ENCODE results near the gene THAP3.
"Not testable (repeated sequence)": the region's sequence is repeated elsewhere in the genome, so short reads cannot be mapped to it uniquely, and the experiment has no call there.

The THAP3 gene

GRCh38 chr1:6635910-6636760 is 11.5 kb downstream of the THAP3 start:
- DNase-seq, result no peak

- DNase-seq, result not testable (repeated sequence)
Observed at GRCh38 chr1:6636778-6637177, 12.1 kb downstream of the THAP3 start.

GRCh38 chr1:6637770-6638169 is 13.1 kb downstream of the THAP3 start:
- no peak for DNase-seq

GRCh38 chr1:6638226-6638625 is 13.6 kb downstream of the THAP3 start:
- no peak for DNase-seq

- not testable (repeated sequence) for DNase-seq
Observed at GRCh38 chr1:6640867-6641266, 16.2 kb downstream of the THAP3 start.

GRCh38 chr1:6645018-6645417 is 20.4 kb downstream of the THAP3 start:
- DNase-seq, result no peak

- DNase-seq, result peak in 1 of 2 experiments; percentile 56
Observed at GRCh38 chr1:6646499-6647148, 22.0 kb downstream of the THAP3 start.

GRCh38 chr1:6648556-6648955 is 23.9 kb downstream of the THAP3 start:
- no peak for DNase-seq

GRCh38 chr1:6651909-6652308 is 27.2 kb downstream of the THAP3 start:
- no peak for DNase-seq

GRCh38 chr1:6652986-6653385 is 28.3 kb downstream of the THAP3 start:
- no peak for DNase-seq

- no peak for DNase-seq
Observed at GRCh38 chr1:6653436-6654290, 29.0 kb downstream of the THAP3 start.

GRCh38 chr1:6657138-6657537 is 32.5 kb downstream of the THAP3 start:
- DNase-seq, result no peak

GRCh38 chr1:6658359-6659060 is 33.8 kb downstream of the THAP3 start:
- DNase-seq, result peak in 1 of 2 experiments; percentile 74

GRCh38 chr1:6660415-6661049 is 35.9 kb downstream of the THAP3 start:
- no peak for DNase-seq

GRCh38 chr1:6662468-6662867 is 37.8 kb downstream of the THAP3 start:
- not testable (repeated sequence) for DNase-seq

GRCh38 chr1:6666696-6667095 is 42.0 kb downstream of the THAP3 start:
- DNase-seq, result no peak

- DNase-seq, result no peak
Observed at GRCh38 chr1:6667139-6667538, 42.5 kb downstream of the THAP3 start.

- DNase-seq, result no peak
Observed at GRCh38 chr1:6668503-6668902, 43.8 kb downstream of the THAP3 start.

GRCh38 chr1:6672558-6672957 is 47.9 kb downstream of the THAP3 start:
- DNase-seq, result no peak

GRCh38 chr1:6673816-6674398 is 49.2 kb downstream of the THAP3 start:
- DNase-seq, result no peak

GRCh38 chr1:6674771-6675170 is 50.1 kb downstream of the THAP3 start:
- DNase-seq, result peak; percentile 61 to 88

GRCh38 chr1:6675941-6676340 is 51.3 kb downstream of the THAP3 start:
- DNase-seq, result no peak

All from NCI-H524 (cell line).